ENCODE results near the gene BLVRB. TPM values are rescaled to one million over a fixed set of nuclear protein-coding genes. Genes with fewer than 3 reads are reported as not detected.
"Not testable (repeated sequence)": the region's sequence is repeated elsewhere in the genome, so short reads cannot be mapped to it uniquely, and the experiment has no call there.

BLVRB gene
- total RNA-seq, 4 donors from 2014 or later = 159 to 223 (median 194) TPM

GRCh38 chr19:40411958-40412499 is 53.5 kb downstream of the BLVRB start:
- intact Hi-C loops (cut with DNase I) = no loop called here
- WGBS = 77% methylated on average over 8 of the region's 8 CpGs
- peak overlapping the region; percentile 60 to 73 (median 68) for H3K27ac ChIP-seq (replicated peaks in 1 of 4)

DNA sequence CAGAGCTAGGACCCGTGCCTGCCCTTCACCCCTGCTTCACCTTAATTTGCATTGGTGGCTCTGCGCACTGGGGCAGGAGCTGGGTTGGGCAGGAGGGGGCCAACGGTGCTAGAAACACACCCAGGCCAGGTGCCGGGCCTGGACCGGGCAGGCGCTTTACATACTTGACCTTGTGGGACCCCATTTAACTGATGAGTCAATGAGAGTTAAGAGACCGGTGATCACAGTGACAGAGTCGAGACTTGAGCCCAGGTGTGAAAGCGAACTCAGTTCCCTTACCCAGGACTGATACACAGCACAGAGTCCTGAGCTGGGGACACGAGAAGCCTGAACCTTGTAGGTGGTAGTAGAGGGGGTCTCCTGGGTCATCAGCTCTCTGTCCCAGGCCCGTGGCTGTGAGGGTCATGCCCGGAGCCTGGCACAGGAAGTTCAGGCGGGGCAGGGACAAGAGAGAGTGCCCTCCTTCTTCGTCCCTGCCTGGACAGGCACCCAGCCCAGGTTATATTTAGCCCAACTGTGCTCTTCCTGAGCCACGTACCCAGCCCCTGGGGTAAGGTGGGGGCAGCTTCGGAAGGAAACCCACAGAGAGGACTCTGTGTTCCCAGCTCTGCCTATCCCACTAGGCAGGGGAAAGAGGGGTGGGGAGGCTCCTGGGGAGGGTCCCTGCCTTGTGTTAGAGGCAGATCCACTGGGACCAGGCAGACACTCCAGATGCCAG is 54.3 kb downstream of the BLVRB start:
- no peak for TF ChIP-seq POLR2A (IDR thresholded peaks at IDR 0.05; ENCODE audit: low read depth)
- no peak for TF ChIP-seq CTCF (IDR thresholded peaks at IDR 0.05)
- no peak for TF ChIP-seq EP300 (IDR thresholded peaks at IDR 0.05)
- TF ChIP-seq POLR2AphosphoS5 (IDR thresholded peaks at IDR 0.05) = peak; percentile 68 to 76
- Histone ChIP-seq H3K27ac (replicated peaks in 1 of 4) (peak overlapping the region; percentile 60 to 73 (median 68)), H3K4me1 (peaks cover 35 to 42% (median 38%) of the 10 kb centered on the region in 4 donors), H3K9me3 (no peaks in the 10 kb centered on the region), H3K36me3 (no peaks in the 10 kb centered on the region), H3K27me3 (no peaks in the 10 kb centered on the region), H3K4me3 (no peak overlapping the region)
- intact Hi-C loops (cut with DNase I) = no loop called here
- DNase-seq (ENCODE audit: extremely low spot score) = no peak
- WGBS = 48% methylated on average over 13 of the region's 16 CpGs

More at GRCh38 chr19:40411958-40412499, 53.5 kb downstream of the BLVRB start:
- no peak for DNase-seq (ENCODE audit: extremely low spot score)
- no peak for TF ChIP-seq POLR2A (IDR thresholded peaks at IDR 0.05; ENCODE audit: low read depth)
- no peak for TF ChIP-seq CTCF (IDR thresholded peaks at IDR 0.05)
- TF ChIP-seq POLR2AphosphoS5 (IDR thresholded peaks at IDR 0.05) = no peak
- no peaks in the 10 kb centered on the region for H3K36me3 ChIP-seq
- peaks cover 39 to 50% (median 43%) of the 10 kb centered on the region in 4 donors for H3K4me1 ChIP-seq
- H3K4me3 ChIP-seq = no peak overlapping the region
- no peaks in the 10 kb centered on the region for H3K27me3 ChIP-seq
- no peaks in the 10 kb centered on the region for H3K9me3 ChIP-seq

- peaks cover 35 to 41% (median 37%) of the 10 kb centered on the region in 4 donors for H3K4me1 ChIP-seq
- H3K27me3 ChIP-seq = no peaks in the 10 kb centered on the region
- intact Hi-C loops (cut with DNase I) = no loop called here
- H3K27ac ChIP-seq (replicated peaks in 1 of 4) = peak overlapping the region in 1 of 4 donors; percentile 69
- no peaks in the 10 kb centered on the region for H3K36me3 ChIP-seq
- H3K9me3 ChIP-seq = no peaks in the 10 kb centered on the region
- WGBS = 100% methylated on average over 1 of the region's 9 CpGs
- no peak for TF ChIP-seq CTCF (IDR thresholded peaks at IDR 0.05)
- TF ChIP-seq EP300 (IDR thresholded peaks at IDR 0.05) = no peak
- no peak for TF ChIP-seq POLR2A (IDR thresholded peaks at IDR 0.05; ENCODE audit: low read depth)
- TF ChIP-seq POLR2AphosphoS5 (IDR thresholded peaks at IDR 0.05) = no peak
- no peak for DNase-seq (ENCODE audit: extremely low spot score)
- no peak overlapping the region for H3K4me3 ChIP-seq
Observed at GRCh38 chr19:40410030-40410389, 55.5 kb downstream of the BLVRB start.

- H3K9me3 ChIP-seq; H3K36me3 ChIP-seq; H3K4me3 ChIP-seq; H3K27me3 ChIP-seq; intact Hi-C loops (cut with DNase I); DNase-seq (ENCODE audit: extremely low spot score); H3K27ac ChIP-seq (replicated peaks in 1 of 4): not testable (repeated sequence)
- peaks cover 40 to 48% (median 42%) of the 10 kb centered on the region in 4 donors for H3K4me1 ChIP-seq
- WGBS = 94% methylated on average over 8 of the region's 8 CpGs
Observed at GRCh38 chr19:40408598-40408925, 57.0 kb downstream of the BLVRB start.

- no peak overlapping the region for H3K27ac ChIP-seq (replicated peaks in 1 of 4)
- no peaks in the 10 kb centered on the region for H3K9me3 ChIP-seq
- H3K4me1 ChIP-seq = peaks cover 38 to 49% (median 44%) of the 10 kb centered on the region in 4 donors
- TF ChIP-seq EP300 (IDR thresholded peaks at IDR 0.05) (no peak), CTCF (IDR thresholded peaks at IDR 0.05) (no peak), POLR2AphosphoS5 (IDR thresholded peaks at IDR 0.05) (no peak), POLR2A (IDR thresholded peaks at IDR 0.05; ENCODE audit: low read depth) (no peak)
- H3K36me3 ChIP-seq = no peaks in the 10 kb centered on the region
- no peak for DNase-seq (ENCODE audit: extremely low spot score)
- intact Hi-C loops (cut with DNase I) = no loop called here
- WGBS = 73% methylated on average over 20 of the region's 22 CpGs
- H3K4me3 ChIP-seq = no peak overlapping the region
- no peaks in the 10 kb centered on the region for H3K27me3 ChIP-seq
Observed at GRCh38 chr19:40407714-40408597, 57.6 kb downstream of the BLVRB start.

Measured in esophagus muscularis mucosa (tissue), 4 donors.